ENCODE results near the gene ARRB2. TPM values are rescaled to one million over a fixed set of nuclear protein-coding genes. Genes with fewer than 3 reads are reported as not detected.

The ARRB2 gene
- total and polyA plus RNA-seq, 2 donors from 2014 or later: 32.8 to 63.1 TPM

DNA sequence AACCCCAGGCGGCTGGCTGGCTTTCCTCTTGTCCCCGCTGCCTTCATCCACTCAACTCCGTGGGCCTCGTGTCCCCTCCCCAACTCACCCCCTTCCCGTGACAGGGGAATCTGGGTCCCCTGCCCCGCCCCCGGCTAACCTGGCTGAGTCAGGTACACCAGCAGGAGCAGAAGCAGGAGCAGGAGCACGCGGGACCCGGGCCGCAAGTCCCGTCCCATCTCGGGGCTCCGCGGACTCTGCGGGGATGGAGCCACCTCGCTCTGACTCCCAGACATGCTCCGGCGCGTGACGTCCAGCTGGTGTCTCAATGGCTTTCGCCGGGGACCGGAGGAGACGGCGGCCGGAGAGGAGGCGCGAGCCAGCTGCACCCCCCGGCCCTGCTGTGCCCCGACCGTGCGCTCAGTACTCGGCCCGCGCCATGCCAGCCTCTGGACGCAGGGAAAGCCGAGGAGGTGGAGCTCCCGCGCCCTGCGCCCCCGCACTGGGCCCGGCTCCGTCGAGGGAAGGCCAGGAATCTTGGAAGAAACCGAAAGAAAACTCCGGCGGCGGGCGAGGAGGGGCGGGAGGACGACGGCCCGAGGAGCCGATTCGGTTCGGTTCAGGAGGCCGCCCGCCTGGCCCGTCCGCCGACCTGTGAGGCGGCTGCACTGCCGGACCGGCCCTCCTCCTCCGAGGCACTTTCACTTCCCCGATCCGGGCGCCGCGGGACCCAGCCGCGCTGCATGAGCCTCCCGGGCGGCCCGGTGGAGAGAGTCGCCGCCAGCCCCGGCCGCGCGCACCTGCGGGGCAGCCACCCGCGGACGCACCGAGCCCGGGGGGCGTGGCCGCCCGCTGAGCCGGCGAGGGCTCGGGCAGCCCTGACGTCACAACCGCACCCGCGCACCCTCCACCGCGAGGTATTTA, 28.9 kb downstream of the ARRB2 start, which contains the start of the genes CXCL16 and ZMYND15:
Gene CXCL16 (minus strand): TSS at position 807 of the 903 bp plus-strand sequence. CDS start 589 bp downstream, at position 218.
Gene ZMYND15 (plus strand): TSS at position 712 of the 903 bp plus-strand sequence. CDS start 716 bp downstream, outside the sequence.
- peak; percentile 55 to 90 (median 71) for DNase-seq
- TF ChIP-seq, protein P1, sequence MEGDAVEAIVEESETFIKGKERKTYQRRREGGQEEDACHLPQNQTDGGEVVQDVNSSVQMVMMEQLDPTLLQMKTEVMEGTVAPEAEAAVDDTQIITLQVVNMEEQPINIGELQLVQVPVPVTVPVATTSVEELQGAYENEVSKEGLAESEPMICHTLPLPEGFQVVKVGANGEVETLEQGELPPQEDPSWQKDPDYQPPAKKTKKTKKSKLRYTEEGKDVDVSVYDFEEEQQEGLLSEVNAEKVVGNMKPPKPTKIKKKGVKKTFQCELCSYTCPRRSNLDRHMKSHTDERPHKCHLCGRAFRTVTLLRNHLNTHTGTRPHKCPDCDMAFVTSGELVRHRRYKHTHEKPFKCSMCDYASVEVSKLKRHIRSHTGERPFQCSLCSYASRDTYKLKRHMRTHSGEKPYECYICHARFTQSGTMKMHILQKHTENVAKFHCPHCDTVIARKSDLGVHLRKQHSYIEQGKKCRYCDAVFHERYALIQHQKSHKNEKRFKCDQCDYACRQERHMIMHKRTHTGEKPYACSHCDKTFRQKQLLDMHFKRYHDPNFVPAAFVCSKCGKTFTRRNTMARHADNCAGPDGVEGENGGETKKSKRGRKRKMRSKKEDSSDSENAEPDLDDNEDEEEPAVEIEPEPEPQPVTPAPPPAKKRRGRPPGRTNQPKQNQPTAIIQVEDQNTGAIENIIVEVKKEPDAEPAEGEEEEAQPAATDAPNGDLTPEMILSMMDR (IDR thresholded peaks at IDR 0.05; ENCODE audit: borderline replicate concordance, extremely low read depth, insufficient read depth): no peak
- H3K27ac ChIP-seq (ENCODE audit: low read depth in 2 of 2, low read length in 2 of 2): peak within 1 kb of the TSS; percentile 34 to 67
- peaks cover 0 to under 1% (median 0%) of the 10 kb centered on the region in 3 donors for H3K36me3 ChIP-seq (ENCODE audit: control insufficient read depth in 2 of 3, insufficient read depth in 3 of 3, low read length in 3 of 3)
- peak within 1 kb of the TSS; percentile 33 to 76 (median 60) for H3K4me3 ChIP-seq (ENCODE audit: low read length in 3 of 3)
- H3K27me3 ChIP-seq (ENCODE audit: control insufficient read depth, insufficient read depth, low read length): peaks cover 9% of the 10 kb centered on the region
- H3K4me1 ChIP-seq (ENCODE audit: control insufficient read depth in 2 of 3, insufficient read depth in 2 of 3, low read depth in 1 of 3, low read length in 3 of 3): peaks cover 0 to 6% (median 0%) of the 10 kb centered on the region in 3 donors
- peak within 1 kb of the TSS in 2 of 3 donors; percentile 62 to 67 for H3K9ac ChIP-seq (ENCODE audit: low read length in 3 of 3)
- H3K9me3 ChIP-seq (ENCODE audit: control insufficient read depth in 2 of 3, insufficient read depth in 1 of 3, low read length in 3 of 3): no peaks in the 10 kb centered on the region
- intact Hi-C loops (cut with DNase I): no loop called here
- no peak for FAIRE-seq

DNA sequence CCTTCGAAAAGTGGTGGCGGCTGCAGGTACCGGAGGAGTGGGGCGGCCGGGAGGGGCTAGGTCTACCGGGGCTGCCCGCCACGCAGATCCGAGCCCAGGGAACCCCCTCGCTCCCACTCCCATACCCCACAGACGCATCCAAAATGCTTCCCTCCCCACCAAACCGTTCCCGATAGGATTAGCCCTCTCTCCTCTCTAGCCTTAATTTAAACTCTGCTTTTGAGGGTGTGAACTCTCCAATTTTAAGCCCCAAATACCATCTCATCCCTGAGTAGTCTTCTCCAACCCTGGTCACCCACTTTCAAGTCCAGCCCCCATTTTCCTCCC, 29.6 kb downstream of the ARRB2 start:
- FAIRE-seq (no peak), DNase-seq (no peak)
- peaks cover 0 to 6% (median 0%) of the 10 kb centered on the region in 3 donors for H3K4me1 ChIP-seq (ENCODE audit: control insufficient read depth in 2 of 3, insufficient read depth in 2 of 3, low read depth in 1 of 3, low read length in 3 of 3)
- peak overlapping the region; percentile 3 to 76 (median 36) for H3K4me3 ChIP-seq (ENCODE audit: low read length in 3 of 3)
- H3K27ac ChIP-seq (ENCODE audit: low read depth in 2 of 2, low read length in 2 of 2): no peak overlapping the region
- H3K9ac ChIP-seq (ENCODE audit: low read length in 3 of 3): no peak overlapping the region
- TF ChIP-seq, protein P1 (IDR thresholded peaks at IDR 0.05; ENCODE audit: borderline replicate concordance, extremely low read depth, insufficient read depth): no peak
- H3K9me3 ChIP-seq (ENCODE audit: control insufficient read depth in 2 of 3, insufficient read depth in 1 of 3, low read length in 3 of 3): no peaks in the 10 kb centered on the region
- no peaks in the 10 kb centered on the region for H3K36me3 ChIP-seq (ENCODE audit: control insufficient read depth in 2 of 3, insufficient read depth in 3 of 3, low read length in 3 of 3)
- intact Hi-C loops (cut with DNase I): no loop called here
- peaks cover 9% of the 10 kb centered on the region for H3K27me3 ChIP-seq (ENCODE audit: control insufficient read depth, insufficient read depth, low read length)

DNA sequence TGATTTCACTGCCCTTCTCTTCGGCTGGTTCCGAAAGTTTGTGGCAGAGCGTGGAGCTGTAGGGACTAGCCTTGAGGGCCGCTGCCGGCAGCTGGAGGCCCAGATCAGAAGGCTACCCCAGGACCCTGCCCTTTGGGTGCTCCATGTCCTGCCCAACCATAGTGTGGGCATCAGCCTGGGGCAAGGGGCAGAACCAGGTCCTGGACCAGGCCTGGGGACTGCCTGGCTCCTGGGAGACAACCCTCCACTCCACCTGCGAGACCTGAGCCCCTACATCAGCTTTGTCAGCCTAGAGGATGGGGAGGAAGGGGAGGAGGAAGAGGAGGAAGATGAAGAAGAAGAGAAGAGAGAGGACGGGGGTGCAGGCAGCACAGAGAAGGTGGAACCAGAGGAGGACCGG, 30.2 kb downstream of the ARRB2 start:
- Histone ChIP-seq H3K9me3 (ENCODE audit: control insufficient read depth in 2 of 3, insufficient read depth in 1 of 3, low read length in 3 of 3) (no peaks in the 10 kb centered on the region), H3K4me1 (ENCODE audit: control insufficient read depth in 2 of 3, insufficient read depth in 2 of 3, low read depth in 1 of 3, low read length in 3 of 3) (peaks cover 0 to 6% (median 0%) of the 10 kb centered on the region in 3 donors), H3K36me3 (ENCODE audit: control insufficient read depth in 2 of 3, insufficient read depth in 3 of 3, low read length in 3 of 3) (no peaks in the 10 kb centered on the region), H3K27me3 (ENCODE audit: control insufficient read depth, insufficient read depth, low read length) (peaks cover 11% of the 10 kb centered on the region), H3K4me3 (ENCODE audit: low read length in 3 of 3) (no peak overlapping the region), H3K27ac (ENCODE audit: low read depth in 2 of 2, low read length in 2 of 2) (no peak overlapping the region), H3K9ac (ENCODE audit: low read length in 3 of 3) (no peak overlapping the region)
- DNase-seq: peak in 1 of 5 donors; percentile 69
- TF ChIP-seq, protein P1 (IDR thresholded peaks at IDR 0.05; ENCODE audit: borderline replicate concordance, extremely low read depth, insufficient read depth): no peak
- intact Hi-C loops (cut with DNase I): no loop called here
- FAIRE-seq: no peak
